Epidermal melanocyte (primary cell): ENCODE results near the gene ALKBH6.

ENCODE experiments used
- DNase-seq: peaks from one replicate; pipeline ENCODE4 v3.0.0; 2011; ENCODE audit warnings: low spot score; ENCODE audit not compliant: insufficient read length

The ALKBH6 gene

DNA sequence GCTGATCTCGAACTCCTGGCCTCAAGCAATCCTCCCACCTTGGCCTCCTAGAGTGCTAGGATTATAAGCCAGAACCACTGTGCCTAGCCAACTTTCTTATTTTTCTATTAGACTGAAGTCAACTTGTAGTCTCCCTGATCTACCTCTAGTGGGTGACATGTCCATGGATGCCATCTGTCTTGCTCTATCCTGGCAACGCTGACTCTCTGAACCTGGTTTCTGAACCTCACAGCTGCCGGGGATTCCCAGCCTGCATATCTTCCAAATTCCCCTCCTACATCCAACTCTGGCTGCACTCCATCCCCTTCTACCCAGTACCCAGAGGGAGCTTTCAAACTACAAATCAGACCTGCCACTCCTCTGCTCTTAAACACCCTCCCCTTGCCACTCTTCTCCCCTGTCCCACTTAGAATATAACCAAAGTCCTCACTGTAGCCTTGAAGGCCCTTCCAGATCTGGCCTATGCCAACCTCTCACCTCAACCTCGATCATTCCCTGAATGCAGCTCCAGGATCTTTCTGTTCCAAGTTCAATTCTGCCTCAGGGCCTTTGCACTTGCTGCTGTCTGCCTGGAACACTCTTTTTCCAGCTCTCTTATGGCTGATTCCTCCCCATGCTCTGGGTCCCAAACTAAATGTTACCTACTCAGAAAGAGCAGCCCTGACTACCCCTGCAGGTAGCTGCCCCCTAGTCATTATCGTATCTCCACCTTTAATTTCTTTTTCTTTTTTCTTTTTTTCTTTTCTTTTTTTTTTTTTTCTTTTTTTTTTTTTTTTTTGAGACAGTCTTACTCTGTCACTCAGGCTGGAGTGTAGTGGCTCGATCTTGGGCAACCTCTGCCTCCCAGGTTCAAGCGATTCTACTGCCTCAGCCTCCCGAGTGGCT lies 16.5 kb upstream of the ALKBH6 start:
- no peak for DNase-seq

DNA sequence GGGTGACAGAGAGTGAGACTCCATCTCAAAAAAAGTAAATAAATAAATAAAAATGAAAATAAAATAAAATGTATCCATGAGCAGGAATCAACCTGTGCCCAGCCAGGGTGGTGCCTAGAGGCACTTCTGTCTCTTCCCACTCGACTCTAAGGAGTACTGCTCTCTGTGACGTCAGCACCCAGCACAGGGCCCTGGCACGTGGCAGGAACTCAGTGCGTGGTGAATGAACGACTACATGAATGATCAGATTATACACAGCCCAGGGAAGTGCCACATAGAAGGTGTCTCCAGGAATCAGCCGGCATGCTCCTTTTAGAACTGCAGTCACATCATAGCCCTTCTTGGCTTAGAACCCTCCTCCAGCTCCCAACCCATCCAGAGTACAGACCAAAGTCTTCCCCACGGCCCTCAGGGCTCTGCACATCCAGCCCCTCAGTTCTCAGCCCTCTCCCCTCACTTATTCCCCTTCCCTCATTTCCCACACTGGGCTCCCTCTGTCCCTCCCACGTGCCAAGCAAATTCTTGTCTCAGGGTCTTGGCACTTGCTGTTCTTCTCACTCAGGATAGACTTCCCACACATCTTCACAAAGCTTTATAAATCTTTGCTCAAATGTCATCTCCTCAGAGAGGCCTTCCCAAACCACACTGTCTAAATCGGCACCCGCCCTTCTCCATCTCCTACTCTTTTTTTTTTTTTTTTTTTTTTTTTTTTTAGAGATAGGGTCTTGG lies 14.5 kb upstream of the ALKBH6 start:
- DNase-seq: no peak

DNA sequence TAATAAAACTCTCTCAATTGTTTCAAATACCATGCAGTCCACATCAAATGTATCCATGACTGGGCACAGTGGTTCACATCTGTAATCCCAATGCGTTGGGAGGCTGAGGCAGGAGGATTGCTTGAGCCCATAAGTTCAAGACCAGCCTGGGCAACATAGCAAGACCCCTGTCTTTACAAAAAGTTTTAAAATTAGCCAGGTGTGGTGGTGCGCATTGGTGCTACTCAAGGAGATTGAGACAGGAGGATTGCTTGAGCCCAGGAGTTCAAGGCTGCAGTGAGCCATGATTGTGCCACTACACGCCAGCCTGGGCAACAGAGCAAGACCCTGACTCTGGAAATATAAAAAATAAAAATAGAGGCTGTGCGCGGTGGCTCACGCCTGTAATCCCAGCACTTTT lies 13.7 kb upstream of the ALKBH6 start:
- DNase-seq: no peak

DNA sequence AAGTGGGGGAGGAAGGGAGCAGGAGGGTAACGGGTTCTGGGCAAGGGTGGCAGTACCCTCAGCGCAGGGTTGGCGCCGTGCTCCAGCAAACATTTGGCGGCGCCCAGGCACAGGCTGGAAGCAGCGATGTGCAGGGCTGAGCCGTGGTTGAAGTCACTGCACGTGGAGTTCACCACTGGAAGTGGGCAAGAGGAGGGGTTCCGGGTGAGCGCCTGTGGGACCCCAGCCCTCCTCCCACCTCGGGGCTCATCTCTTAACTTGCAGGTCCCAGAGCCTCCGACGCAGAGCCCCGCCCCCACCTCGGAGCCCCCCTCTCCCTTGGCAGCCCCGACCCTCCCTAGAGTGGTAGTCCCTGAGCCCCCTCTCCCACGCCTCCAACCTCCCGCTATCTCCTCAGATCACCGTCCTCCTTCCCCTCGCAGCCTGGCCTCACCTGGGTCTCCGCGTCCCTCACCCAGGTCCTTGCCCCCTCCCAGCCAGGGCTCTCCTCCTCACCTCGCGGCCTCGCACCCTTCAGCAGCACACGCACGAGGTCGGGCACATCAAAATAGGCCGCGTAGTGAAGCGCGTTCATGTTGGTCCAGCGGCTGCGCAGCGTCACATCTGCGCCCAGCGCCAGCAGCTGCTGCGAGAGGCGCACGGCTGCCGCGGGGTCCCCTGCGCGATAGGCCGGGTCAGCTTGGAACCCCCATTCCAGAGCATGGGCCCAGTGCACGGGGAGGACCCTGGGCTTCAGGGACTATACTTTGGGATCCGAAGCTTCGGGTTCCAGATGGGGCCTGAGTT lies 12.3 kb upstream of the ALKBH6 start:
- DNase-seq: no peak

DNA sequence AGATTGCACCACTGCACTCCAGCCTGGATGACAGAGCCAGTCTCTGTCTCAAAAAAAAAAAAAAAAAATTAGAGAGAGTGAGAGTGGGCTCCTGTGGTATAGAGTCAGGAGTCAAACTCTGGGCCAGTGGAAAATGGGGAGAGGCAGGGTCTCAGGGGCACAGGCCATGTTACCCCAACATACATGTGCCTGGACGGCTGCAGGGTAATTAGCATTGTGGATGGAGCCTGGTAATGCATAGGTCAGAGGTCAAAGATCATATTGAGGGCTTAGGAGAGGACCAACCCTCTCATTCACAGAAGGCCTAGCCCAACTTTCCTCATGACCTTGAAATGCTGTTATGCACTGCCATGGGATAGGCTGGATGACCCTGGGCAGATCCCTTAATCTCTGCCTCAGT lies 11.5 kb upstream of the ALKBH6 start:
- DNase-seq: no peak

DNA sequence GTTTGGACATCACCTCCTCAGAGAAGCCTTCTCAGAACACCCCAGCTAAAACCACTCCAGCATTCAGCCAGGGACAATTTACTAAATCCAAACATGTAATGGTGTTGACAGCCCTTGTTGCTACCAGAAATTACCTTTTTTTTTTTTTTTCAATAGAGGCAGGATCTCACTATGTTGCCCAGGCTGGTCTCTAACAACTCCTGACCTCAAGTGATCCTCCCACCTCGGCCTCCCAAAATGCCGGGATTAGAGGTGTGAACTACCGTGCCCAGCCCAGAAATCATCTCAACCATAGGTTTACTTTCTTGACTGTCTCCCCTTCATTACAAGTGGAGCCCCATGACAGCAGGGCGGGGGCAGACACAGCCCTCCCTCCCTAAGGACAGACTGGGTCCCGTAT lies 9.4 kb upstream of the ALKBH6 start:
- DNase-seq: no peak

DNA sequence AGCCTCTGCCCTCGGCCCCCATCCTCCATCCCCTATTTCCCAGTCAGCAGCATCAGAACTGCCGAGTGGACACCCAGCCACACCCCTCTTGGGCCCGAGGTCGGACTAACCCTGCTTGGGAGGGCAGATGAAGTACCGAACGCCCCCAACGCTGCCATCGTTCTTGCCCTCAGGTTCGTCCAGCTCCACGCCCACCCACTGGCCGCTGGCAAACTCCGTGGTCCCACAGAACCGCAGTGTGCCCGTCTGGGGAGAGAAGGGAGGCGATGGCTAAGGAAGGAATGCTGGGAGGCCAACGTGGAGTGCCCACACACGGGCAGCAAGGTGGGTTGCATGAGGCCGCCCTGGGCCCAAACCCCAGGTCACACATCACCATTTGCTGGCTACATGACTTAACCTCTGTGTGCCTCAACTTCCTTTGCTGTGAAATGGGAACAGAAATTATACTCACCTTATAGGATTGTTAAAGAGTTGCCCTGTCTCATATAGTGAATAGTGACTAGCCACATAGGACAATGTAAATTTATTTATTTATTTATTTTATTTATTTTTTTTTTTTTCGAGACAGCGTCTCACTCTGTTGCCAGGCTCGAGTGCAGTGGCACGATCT lies 5.2 kb upstream of the ALKBH6 start:
- no peak for DNase-seq

DNA sequence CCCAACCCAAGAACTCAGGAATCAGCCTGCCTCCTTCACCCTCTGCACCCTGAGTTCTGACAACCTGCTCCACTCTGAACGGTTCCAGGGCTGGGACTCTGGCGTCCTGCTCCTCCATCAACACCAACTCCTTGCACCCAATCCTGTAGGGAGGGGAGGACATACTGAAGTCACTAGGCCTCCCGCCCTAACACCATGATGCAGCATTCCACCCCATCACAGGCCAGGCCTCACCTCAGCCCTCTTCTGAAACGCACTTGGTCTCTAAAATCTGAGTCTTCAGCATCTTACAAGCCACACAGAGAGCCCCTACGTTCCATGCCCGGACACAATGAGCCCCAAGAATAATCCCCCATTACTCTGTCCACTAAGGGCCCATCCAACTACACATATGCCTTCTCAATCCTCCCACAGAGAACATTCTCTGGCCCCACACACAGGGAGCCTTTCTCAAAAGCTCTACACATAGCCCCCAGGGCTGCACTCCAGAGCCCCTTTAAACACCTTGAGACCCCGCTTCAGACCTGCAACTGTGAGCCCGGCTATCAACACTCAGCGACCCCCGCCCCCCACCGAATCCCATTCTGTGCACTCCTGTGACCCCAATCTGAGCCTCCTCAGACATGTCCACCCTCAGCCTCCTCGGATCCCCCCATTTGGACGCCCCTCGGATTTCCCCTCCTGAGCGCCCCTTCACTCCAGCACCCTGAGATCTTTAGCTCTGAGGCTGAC lies 567 bp downstream of the ALKBH6 start:
- DNase-seq: no peak

DNA sequence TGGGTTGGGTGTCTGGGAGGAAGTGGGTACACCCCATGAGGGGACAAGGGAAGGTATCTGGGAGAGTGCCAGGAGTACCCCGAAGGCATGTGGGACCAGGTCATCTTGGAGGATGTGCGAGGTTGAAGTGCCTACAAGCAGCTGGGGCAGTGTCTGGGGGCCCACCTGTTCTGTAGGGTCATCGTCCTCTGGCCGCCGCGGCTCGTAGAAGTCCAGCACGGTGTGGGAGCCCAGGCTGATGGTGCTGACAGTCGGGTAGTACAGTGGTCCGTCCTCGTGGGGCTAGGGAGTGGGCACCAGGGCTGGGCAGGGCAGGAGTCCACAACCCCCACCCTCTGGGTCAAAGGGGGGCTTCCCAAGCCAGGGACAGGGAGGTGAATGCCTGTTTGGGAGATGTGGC lies 3.6 kb downstream of the ALKBH6 start:
- no peak for DNase-seq

DNA sequence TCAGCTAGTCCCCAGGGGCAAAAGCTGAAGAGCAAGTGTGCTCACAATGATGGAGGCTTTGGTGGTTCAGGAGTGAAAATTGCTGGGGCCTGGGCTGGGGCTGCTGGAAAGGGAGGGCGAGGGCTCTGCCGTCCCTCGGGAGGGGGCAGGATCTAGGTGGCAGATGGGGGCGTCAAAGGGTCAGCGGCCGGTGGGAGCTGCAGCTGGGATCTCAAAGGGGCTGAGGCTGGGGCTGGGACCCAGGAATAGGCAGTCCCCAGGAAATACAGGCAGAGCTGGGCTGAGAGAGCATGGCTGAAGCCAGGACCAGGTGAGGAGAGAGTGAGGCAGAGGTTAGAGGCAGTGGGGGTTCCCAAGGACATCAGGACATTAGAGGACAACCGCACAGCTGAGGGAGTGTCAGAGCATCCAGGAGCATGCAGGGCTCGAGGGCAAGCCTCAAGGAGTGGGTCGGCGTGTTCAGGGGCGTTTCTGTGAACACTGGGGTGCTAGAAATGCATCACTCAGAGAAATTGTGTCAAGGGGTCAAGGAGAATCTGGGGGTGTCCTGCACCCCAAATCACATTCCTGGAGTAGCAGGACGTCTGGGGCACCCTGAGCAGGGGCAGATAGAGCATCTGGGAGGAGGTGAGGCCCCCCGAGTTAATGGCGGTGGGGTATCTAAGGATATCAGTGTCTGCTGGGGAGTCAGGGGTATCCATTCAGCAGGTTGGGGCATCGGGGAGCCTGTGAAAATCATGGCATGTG lies 4.2 kb downstream of the ALKBH6 start:
- DNase-seq: no peak

DNA sequence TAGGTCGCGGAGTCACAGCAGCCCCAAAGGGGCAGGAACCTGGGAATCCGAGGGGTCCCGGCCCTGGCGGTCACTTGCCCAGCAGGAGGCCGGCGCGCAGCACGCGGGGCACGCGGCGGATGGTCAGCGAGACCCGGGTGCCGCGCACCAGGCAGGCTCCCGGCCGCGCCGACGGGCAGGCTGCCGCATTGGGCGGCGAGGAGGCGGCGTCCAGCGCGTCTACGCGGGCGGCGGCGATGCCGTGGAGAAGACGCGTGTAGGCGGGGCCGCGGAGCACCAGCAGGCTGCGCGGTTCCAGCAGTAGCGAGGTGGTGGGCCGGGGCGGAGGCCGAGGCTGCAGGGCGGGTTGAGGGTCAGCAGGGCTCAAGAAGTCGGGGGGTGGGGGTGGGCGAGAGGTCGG lies 4.8 kb downstream of the ALKBH6 start:
- no peak for DNase-seq

DNA sequence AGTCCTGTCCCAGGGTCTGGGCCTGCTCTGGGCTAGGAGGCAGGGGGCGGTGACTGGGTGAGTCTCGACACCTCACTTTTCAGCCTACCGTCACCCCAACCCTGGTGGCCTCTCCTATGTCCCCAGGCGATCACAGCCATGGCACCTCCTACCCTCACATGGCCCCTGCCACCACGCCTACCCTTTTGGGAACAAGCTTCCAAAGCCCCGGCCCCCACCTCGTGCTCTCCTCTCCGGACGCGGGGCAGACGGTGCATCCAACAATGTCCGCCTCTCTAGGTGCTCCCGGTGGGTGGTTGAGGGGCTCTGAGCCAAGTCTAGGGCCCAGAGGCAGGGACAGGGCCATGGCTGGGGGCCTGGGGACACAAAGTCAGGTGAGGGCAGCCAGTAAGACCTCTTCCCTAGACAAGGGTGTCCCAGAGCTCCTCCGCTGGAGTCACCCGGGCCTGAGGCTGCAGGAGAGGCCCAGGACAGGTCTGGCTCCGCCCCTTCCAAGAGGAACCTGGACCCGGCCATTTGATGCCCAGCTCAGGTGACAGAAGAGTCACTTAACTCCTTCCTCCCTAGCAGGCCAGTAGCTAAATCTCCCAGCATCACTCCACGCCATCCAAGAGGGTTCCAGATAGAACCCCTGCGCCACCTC lies 5.6 kb downstream of the ALKBH6 start, which contains the start of gene SYNE4:
SYNE4 (minus strand) TSS at position 478 of the 643 bp plus-strand sequence; CDS start at position 346, 132 bp downstream.
- no peak for DNase-seq

DNA sequence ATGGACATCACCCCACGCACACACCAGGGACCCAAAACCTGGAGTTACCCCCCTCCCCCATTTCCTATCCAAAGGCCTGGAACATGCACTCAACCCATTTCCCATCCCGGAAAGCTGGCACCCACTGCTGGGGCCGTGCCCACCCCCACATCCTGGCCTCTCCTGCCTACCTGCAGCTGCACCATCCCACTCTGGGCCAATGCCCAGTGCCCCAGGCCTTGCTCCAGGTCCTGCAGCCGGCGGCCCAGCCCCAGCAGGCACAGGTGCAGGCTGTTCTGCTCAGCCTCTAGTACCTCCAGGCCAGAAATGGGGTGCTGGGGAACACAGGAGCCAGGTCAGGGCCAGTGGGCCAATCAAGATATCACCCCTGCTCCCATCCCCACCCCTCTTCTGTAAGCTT lies 7.1 kb downstream of the ALKBH6 start:
- no peak for DNase-seq

DNA sequence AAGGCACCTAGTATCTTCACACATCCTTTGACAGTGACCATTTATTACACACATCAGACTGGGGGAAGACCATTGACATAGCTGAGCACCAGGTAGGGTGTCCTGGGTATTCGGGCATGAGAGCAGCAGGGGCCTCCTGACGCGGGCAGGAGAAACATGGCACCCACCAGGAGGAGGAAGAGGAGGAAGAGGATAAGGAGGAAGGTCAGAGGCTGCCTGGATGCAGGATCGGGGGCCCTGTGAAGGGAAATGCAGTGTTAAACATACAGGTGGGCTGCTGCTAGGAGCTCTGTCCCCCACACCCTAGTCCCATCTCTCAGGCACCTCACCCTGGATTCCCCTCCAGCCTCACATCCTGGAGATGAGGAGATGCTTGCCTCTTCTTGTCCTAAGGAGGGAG lies 10.7 kb downstream of the ALKBH6 start:
- no peak for DNase-seq

DNA sequence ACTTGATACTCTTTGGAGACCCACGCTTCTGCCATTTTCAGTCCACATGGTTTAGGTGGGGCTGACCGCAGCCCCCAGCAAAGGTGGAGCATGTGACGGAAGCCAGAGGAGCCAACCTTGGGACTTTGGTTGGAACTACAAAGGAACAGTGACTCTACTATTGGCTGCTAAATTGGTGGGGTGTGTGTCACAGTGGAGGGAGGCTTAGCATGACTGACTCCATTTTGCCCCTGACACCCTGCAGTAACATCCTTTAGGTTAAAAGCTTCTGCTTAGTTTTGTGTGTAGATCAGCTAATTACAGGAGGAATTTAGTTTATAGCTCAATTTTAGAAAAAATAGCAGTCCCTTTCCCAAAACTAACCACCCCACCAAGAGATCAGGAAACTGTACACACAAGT lies 12.4 kb downstream of the ALKBH6 start:
- DNase-seq: no peak

DNA sequence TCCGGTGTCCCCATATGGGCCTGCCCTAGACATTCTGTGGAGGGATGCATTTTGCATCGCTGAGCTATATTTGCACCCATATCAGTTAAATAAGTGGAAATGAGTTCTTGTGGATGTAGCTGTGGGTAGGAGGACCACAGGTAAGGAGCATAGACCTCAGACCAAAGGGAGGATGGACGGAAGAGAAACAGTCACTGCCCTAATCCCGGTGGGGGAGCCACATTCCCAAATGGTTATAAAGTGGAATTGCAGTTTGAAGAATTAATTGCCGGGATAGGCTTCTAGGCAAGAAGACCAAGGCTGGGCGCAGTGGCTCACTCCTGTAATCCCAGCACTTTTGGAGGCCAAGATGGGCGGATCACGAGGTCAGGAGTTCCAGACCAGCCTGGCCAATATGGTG lies 17.2 kb downstream of the ALKBH6 start:
- DNase-seq: peak; percentile 16

DNA sequence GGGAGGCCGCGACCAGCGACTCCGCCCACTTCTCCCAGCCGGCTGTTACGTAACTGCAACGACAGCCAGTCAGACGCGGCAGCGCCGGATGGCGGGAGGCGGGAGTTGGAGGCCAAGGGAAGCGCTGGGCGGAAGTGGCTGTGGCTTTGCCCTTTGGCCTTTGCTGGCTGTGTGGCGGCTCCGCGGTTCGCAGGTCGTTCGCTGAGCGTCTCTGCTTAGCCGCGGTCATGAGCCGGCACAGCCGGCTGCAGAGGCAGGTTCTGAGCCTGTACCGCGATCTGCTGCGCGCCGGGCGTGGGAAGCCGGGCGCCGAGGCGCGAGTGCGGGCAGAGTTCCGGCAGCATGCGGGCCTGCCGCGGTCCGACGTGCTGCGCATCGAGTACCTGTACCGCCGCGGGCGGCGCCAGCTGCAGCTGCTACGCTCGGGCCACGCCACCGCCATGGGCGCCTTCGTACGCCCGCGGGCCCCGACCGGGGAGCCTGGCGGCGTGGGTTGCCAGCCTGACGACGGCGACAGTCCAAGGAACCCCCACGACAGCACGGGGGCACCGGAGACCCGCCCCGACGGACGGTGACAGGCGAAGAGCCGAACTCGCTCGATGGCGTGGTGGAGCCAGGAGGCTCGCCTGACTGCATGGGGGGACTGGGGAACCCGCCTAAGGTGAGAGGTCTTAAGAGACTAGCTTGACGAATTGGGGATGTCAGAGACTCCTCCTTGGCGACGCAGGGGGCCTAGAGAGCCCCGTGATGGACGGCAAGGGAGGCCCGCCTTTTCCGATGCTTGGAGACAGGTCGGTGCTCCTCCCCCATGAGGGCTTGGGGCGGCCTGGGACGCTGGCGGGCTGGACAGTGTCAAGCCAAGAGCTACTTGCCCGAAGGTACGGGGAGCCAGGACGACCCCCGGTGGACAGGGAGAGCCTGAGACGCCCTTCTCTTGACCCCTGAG lies 18.7 kb downstream of the ALKBH6 start, which contains the start of gene SDHAF1:
SDHAF1 (plus strand) TSS at position 141 of the 946 bp plus-strand sequence; CDS start at position 228, 87 bp downstream.
- peak; percentile 99 for DNase-seq

DNA sequence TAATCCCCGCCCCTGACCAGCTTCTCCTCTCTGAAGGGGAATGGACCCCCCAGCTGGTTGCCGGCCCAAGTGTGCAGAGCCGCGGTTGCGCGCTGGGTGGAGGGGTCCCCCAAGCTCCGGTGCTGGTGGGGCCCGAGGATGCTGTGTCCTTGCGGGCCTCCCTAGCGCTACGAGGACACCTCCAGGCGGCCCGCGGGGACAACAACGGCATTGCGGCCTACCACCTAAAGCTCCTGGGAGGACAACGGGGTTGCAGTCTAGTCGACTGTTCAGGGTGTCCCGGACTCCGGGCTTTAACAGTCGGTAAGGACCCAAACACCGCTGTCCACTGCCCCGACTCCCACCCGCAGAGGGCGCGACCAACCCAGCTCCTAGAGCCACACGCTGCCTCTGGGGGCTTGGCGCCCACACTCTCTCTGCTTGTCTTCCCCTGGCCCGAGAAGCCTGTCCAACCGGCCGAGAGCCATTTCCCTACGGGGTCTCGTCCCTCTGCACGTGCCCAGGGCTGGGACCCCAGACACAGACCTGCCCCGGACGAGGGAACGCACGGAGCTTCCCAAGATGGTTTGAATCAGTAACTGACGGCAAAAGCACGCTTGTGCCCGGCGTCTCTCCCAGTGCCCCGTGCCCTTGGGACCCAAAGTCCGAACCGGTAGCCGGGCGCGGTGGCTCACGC lies 20.0 kb downstream of the ALKBH6 start:
- peak; percentile 11 for DNase-seq
